ENCODE results near the gene THOC5. TPM values are rescaled to one million over a fixed set of nuclear protein-coding genes. Genes with fewer than 3 reads are reported as not detected.

THOC5 gene
- total and polyA plus RNA-seq, 3 donors from 2014 or later = 46.0 to 59.1 (median 58.7) TPM

DNA sequence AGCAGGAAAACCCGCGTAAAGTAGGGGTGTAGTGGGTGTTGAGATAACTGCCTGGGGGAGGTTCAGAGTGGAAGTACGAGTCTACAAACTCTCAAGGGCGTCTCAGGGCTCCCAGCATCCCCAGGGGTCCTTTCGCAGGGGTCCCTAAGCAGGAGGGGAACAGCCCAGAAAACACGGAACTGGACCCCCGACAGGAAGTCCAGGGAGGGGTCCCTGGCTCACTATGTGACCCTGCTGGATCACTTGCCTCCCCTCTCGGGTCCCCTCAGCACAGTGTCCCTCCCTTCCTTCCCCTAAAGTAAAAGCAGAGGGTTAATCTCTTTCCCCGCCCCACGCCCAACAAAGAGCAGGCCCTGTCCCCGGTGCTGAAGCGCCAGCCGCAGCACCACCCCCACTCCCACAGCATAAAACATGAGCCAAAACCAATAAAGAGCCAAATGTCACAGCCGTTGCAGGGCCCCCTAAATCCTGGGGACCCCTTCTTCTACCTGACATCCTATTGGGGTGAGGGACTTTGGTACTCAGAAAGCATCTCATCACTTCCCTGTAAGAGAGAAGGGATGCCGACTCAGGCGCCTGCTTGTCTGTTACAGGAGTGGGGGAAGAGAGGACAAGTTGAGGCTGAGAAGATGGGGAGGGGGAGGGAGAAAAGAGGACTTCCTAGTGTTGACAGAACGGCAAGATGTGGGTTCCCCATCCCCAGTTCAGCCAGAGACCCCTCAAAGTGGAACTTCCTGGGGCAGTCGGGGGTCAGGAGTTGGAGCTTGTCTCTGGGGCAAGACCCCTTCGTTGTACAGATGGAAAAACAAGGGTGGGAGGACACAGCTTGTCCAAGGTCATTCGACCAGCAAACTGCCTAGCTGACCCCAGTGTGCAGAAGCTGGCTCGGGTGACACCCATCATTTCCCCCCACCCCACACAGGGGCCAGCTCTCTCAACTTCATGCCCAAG lies 75.0 kb downstream of the THOC5 start:
- Histone ChIP-seq H3K4me1 (peaks cover 19% of the 10 kb centered on the region), H3K27ac (no peak overlapping the region), H3K27me3 (no peaks in the 10 kb centered on the region), H3K4me3 (no peak overlapping the region), H3K36me3 (ENCODE audit: low read depth, missing control alignments) (no peaks in the 10 kb centered on the region), H3K9me3 (no peaks in the 10 kb centered on the region)
- DNase-seq = peak; percentile 55
- TF ChIP-seq, protein P1, sequence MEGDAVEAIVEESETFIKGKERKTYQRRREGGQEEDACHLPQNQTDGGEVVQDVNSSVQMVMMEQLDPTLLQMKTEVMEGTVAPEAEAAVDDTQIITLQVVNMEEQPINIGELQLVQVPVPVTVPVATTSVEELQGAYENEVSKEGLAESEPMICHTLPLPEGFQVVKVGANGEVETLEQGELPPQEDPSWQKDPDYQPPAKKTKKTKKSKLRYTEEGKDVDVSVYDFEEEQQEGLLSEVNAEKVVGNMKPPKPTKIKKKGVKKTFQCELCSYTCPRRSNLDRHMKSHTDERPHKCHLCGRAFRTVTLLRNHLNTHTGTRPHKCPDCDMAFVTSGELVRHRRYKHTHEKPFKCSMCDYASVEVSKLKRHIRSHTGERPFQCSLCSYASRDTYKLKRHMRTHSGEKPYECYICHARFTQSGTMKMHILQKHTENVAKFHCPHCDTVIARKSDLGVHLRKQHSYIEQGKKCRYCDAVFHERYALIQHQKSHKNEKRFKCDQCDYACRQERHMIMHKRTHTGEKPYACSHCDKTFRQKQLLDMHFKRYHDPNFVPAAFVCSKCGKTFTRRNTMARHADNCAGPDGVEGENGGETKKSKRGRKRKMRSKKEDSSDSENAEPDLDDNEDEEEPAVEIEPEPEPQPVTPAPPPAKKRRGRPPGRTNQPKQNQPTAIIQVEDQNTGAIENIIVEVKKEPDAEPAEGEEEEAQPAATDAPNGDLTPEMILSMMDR (IDR thresholded peaks at IDR 0.05) = no peak
- no peak for TF ChIP-seq POLR2A (IDR thresholded peaks at IDR 0.05)
- intact Hi-C loops (cut with DNase I; ENCODE audit: low total_unique reads) = no loop called here
- WGBS, 2 donors = 9 to 12% methylated on average over 11 to 21 of the region's 21 CpGs

DNA sequence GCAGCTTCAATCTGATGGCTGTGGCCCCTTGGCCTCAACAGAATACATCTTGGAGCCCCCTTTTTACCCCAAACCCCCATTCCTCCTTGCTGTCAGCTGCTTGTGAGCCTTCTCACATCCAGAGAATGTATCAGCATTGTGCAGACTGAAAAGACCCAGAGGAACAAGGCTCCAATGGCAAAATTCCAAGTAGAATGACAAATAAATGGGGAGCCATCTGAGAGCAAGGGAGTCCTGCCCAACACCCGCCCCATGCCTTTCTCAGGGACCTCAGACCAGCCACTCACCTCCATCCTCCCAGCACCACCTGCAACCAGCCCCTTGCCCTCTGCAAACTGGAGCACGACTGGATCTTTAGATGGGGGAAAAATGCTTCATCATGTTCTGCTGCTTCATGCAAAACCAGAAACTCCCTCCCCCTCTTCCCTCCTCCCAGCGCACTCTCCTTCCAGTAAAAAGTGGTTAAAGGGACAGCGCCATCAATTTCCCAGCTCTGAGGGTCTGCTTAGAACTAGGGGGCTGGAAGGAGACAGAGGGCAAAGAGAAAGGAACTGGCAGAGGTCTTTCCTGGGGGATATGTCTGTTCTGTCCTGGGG lies 75.7 kb downstream of the THOC5 start:
- H3K4me3 ChIP-seq = no peak overlapping the region
- peaks cover 19% of the 10 kb centered on the region for H3K4me1 ChIP-seq
- H3K27ac ChIP-seq = no peak overlapping the region
- intact Hi-C loops (cut with DNase I; ENCODE audit: low total_unique reads) = no loop called here
- no peaks in the 10 kb centered on the region for H3K27me3 ChIP-seq
- no peaks in the 10 kb centered on the region for H3K36me3 ChIP-seq (ENCODE audit: low read depth, missing control alignments)
- H3K9me3 ChIP-seq = no peaks in the 10 kb centered on the region
- TF ChIP-seq, protein P1 (IDR thresholded peaks at IDR 0.05) = no peak
- TF ChIP-seq POLR2A (IDR thresholded peaks at IDR 0.05) = no peak
- 33 to 36% methylated on average over 4 of the region's 4 CpGs for WGBS, 2 donors
- DNase-seq = no peak

DNA sequence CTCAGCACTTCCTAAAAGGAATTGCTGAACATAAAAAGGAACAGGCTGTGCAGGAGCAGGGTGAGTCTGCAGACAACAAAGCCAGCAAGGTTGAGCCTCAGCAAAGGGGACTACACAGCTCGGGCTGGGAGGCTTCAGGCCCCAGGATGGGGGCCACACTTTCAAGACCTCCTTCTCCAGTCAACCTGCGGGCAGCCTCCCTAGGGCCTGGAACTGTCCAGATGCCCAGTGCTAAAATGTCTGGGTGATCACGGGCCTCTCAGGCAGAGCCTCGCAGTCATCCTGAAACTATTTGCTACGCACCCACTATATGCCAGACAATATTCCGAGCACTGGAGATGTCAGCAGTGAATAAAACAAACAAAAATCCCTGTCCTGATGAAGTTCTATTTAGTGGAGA lies 77.4 kb downstream of the THOC5 start:
- TF ChIP-seq POLR2A (IDR thresholded peaks at IDR 0.05) = no peak
- TF ChIP-seq, protein P1 (IDR thresholded peaks at IDR 0.05) = no peak
- DNase-seq = no peak
- peaks cover 6% of the 10 kb centered on the region for H3K4me1 ChIP-seq
- H3K27ac ChIP-seq = no peak overlapping the region
- no peaks in the 10 kb centered on the region for H3K36me3 ChIP-seq (ENCODE audit: low read depth, missing control alignments)
- H3K9me3 ChIP-seq = no peaks in the 10 kb centered on the region
- WGBS, 2 donors = 72 to 74% methylated on average over 6 of the region's 6 CpGs
- intact Hi-C loops (cut with DNase I; ENCODE audit: low total_unique reads) = no loop called here
- no peak overlapping the region for H3K4me3 ChIP-seq
- H3K27me3 ChIP-seq = no peaks in the 10 kb centered on the region

GRCh38 chr22:29475550-29475949 lies 78.0 kb downstream of the THOC5 start:
- H3K36me3 ChIP-seq (ENCODE audit: low read depth, missing control alignments) = no peaks in the 10 kb centered on the region
- peaks cover 6% of the 10 kb centered on the region for H3K4me1 ChIP-seq
- intact Hi-C loops (cut with DNase I; ENCODE audit: low total_unique reads) = no loop called here
- no peak for DNase-seq
- 71 to 84% methylated on average over 6 to 8 of the region's 8 CpGs for WGBS, 2 donors
- H3K4me3 ChIP-seq = no peak overlapping the region
- H3K9me3 ChIP-seq = no peaks in the 10 kb centered on the region
- no peak for TF ChIP-seq POLR2A (IDR thresholded peaks at IDR 0.05)
- TF ChIP-seq, protein P1 (IDR thresholded peaks at IDR 0.05) = no peak
- no peak overlapping the region for H3K27ac ChIP-seq
- no peaks in the 10 kb centered on the region for H3K27me3 ChIP-seq
